GM19193 (cell line): Measurements from ENCODE around the gene SIRPB2.

Experiments used
- POLR2A ChIP-seq: IDR thresholded peaks from 4 replicates; pipeline ENCODE4 v1.6.1; 2011; ENCODE audit not compliant: insufficient read depth, insufficient read length; ENCODE audit errors: extremely low read depth

The SIRPB2 gene

DNA sequence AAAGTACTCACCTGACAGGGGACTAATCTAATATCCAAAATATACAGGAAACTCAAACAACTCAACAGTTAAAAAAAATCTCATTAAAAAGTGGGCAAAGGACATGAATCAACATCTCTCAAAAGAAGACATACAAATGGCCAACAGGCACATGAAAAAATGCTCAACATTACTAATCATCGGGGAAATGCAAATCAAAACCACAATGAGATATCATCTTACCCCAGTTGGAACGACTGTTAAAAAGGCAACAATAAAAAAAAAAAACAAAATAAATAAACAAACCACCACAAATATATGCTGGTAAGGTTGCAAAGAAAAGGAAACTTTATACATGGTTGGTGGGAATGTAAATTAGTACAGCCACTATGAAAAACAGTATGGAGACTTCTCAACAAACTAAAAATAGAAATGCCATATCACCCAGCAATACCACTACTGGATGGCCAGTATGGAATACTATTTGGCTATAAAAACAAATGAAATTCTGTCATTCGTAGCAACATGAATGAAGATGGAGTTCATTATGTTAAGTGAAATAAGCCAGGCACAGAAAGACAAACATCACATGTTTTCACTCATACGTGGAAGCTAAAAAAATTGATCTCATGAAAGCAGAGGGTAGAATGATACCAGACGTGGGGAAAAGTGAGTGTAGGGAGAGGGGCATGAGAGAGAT lies 6.6 kb downstream of the SIRPB2 start:
- no peak for TF ChIP-seq POLR2A

DNA sequence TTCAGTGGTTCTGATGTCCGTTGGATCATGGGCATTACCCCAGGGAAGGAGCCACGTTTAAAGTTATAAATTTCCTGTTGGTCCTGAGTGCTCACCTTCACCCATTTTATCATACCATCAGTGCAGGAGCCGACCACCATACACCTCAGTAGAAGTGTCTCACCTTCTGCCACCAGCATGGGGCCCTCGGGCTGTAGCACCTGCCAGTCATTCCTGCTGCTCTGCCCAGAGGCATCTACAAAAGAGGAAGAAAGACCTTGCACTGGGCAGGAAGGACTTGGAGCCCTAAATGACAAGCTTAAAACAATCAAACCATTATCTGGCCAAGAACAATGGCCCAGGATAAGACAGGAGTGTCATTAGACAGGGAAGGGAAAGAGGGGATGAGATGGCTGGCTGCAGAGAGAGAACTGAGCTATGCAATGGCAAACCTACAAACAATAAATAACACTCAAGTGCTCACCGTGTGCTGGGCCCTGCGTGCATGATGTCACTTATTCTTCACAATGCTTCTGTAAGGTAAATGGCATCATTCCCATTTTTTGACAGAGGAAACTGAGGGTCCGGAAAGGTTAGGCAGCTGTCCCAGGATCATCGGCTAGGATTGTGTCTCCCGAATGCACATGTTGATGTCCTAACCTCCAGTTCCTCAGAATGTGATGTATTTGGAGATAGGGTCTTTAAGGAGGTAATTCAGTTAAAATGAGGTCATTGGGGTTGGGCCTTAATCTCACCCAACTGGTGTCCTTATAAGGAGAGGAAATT lies 11.2 kb downstream of the SIRPB2 start:
- no peak for TF ChIP-seq POLR2A

DNA sequence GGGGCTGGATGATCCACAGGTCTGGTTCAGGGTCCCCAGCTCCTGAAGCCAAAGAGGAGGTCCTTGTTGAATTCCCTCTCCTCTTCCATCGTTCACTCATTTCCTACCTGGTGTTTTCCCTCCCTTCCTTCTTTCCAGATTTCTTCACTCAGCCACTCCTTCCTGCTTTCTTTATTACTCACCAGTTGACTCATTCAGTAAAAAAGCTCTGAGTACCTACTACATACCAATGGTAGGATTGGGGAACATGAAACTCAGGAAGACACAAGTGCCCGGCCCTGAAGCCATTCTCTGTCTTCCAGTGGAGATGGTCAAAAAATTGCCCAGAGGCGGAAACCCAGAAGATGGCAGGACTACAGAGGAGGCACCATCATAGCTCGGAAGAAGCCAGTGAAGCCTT lies 12.7 kb downstream of the SIRPB2 start:
- no peak for TF ChIP-seq POLR2A

DNA sequence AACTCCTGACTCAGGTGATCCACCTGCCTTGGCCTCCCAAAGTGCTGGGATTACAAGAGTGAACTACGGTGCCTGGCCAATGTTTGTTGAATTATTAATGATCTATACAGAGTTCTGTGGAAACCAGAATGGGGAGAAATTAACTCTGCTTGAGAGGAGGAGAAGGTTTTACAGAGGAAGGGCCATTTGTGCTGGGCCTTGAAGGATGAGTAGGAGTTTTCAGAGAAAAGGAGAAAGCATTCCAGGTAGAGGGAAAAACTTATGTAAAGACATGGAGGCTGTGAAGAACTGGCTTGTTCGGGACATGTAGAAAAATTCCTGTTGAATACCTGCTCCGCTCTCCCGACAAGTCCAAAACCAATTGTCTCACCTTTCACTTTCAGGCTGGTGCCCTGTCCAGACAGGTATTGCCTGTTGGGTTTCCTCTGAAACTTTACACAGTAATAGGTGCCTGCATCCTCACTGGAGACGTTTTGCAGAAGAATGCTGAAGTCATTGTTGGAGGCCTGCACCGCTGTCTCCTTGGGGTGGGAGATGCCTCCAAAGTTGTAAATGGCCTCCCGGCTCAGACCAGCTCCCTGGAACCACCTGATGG lies 13.2 kb downstream of the SIRPB2 start:
- TF ChIP-seq POLR2A = no peak

DNA sequence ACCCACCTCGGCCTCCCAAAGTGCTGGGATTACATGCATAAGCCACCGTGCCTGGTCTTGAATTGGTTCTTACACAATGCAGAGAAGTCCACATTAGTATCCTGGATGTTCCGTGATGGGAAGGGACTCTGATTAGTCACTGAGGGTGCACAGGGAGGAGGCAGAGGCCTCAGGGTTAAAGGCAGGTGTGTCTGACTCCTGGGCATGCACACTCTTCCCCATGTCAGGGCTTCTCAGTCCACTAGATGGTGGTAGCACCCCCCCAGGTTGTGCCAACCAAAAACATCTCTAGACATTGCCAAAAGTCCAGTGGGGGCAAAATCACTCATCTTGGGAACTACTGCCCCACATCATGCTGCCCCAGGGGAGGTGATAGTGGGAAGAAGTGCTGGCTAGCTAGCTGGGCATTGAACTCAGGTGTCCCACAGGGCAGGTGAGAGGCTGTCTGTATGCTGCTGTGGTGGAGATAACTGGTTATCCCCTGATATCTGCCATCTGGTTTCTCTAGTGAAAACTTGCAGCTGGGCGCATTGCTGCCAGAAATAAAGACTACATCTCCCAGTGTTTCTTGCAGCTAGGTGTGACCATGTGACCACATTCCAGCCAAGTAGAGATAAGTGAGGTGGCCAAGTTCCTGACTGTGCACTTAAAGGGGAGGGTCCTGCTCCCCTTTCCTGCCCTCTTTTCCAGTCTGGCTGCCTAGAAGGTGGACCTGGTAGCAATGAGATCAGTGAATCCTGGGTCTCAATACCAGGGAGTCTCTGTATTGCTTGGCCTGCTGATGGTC lies 16.2 kb downstream of the SIRPB2 start:
- no peak for TF ChIP-seq POLR2A

DNA sequence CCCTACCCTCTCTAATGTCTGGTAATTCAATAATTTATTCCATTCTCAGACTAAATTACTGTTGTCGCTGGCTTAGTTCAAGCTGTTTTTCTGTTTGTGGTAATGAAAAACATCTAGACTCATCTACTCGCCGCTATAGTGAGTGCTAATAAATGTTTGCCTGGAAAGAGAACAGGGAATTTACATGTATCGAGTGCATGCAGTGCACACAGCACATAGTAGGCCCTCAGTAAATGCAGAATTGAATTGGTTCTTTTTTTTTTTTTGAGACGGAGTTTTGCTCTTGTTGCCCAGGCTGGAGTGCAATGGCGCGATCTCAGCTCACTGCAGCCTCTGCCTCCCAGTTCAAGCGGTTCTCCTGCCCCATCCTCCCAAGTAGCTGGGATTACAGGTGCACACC lies 16.9 kb downstream of the SIRPB2 start:
- no peak for TF ChIP-seq POLR2A

DNA sequence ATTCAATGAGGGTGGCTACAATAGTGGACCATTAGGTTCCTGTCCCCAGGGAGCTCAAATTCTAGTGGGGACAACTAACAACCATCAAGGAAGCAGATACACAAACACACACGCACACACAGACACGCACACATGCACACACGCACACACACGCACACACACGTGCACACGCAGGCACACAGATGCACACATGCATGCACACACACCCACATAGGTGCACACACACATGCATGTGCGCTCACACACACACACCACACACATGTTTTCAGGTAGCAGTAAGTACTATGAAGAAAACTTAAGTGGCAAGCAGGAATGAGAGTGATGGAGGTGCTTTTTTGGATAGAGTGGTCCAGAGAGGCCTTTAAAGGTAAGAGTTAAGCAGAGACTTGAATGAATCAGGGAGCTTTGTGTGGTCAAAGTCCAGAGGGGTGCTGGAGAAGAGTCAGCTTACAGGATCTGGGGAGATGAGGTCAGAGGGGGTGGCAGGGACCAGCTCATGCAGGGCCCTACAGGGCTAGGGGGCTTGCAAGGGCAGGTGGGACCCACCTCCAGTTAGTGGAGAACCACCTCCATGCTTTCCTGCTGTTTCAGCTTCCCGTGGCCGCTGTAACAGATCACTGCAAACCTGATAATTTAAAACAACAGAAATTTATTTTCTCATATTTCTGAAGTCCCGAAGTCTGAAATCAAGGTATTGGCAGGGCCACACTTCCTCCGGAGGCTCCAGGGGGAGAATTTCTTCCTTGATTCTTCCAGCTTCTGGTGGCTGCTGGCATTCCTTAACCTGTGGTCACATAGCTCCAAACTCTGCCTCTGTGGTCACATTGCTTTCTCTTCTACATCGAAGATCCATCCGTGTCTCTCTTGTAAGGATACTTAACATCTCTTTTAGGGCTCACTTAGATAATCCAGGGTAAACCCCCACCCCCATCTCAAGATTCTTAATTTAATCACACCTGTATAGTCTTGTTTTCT lies 17.7 kb downstream of the SIRPB2 start:
- no peak for TF ChIP-seq POLR2A

DNA sequence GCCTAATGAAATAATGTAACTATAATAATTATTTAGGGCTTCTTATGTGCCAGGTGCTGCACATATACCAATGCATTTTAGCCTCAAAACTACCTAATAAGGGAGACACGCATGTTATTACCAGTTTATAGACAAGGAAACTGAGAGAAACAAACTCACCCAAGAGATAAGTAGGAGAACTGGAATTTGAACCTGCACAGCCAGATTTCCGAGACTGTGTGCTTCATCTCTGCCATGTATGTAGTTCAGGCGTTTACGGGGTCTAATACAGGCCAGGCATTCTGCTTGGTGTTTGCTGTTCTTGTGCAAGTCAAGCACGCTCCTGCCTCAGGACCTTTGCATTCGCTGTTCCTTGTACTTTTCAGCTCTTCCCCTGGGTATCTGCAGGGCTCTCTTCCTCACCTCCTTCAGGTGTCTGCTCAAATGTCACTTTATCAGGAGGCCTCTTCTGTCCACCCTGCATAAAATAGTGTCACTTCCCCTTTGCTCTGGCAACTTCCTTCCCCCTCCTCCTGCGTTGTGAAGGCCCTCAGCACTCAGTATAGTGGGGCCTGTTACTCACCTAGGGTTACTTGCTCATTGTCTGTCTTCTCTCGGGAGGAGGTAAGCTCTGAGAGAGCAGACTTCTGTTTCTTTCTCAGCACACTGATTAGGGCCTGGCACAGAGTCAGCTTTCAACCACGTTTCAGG lies 18.5 kb downstream of the SIRPB2 start:
- TF ChIP-seq POLR2A = no peak

DNA sequence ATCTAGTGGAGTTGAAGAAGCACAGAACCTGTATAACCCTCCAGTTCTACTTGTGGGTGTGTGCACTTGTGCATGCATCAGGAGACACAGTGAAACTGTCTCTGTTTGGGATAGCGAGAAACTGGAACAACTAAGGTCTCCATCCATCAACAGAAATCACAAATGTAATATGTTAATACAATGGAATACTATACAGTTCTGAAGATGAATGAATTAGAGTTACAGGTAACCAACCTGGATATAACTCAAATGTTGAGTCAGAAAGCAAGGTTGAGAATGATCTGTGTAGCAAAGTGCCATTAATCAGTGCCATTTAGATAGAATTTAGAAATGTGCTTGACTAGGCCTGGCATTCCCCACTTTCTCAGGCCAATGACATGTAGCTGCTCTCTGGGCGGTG lies 20.0 kb downstream of the SIRPB2 start:
- TF ChIP-seq POLR2A = no peak

DNA sequence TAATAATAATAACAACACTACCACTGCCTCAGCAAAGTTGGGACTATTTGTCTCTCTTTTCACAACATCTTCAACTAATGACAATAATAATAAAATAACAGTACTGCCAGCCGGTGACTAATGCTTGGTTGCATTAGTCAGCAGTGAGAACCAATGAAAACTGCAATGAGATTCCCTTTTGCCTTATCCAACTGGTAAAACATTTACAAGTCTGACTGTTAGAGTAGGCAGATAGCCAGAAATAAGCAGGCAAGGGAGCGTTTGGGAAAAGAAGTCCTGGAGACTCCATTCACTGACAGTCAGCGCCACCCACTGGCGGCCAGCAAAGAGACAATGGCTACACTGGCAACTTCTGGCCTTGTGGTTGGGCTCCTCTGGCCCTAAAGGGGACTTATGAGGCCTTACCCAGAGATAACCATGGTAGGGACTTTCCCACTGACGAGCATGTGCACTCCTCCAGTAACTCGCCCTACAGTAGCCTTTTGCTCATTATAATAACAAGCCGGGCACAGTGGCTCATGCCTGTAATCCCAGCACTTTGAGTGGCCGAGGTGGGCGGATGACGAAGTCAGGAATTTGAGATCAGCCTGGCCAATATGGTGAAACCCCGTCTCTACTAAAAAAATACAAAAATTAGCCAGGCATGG lies 21.2 kb downstream of the SIRPB2 start:
- TF ChIP-seq POLR2A = no peak

DNA sequence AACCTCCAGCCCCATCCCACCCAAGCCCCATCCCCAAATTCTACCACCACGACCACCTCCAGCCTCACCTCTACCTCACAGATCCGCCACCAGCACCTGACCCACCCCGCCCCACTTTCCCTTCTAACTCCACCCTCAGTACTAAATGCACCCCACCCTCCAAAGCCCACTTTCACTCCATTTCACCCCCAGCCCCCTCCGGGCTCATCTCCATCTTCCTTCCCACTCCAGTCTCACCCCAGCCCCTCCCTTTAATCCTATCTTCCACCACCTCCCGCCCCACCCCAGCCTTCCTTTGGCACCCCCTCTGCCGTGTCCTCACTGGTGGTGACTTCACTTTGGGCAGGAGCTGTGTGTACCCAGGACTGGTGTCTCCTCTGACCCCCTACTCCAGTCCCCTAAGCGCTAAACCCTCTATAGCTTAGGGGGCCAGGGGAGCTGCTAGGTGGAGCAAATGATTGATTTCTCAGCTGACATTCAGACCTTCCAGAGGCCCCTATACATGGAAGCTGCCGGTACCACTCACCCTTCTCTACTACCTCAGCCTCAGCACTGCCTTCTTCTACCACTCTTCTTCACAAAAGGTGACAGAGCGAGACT lies 21.8 kb downstream of the SIRPB2 start:
- no peak for TF ChIP-seq POLR2A

DNA sequence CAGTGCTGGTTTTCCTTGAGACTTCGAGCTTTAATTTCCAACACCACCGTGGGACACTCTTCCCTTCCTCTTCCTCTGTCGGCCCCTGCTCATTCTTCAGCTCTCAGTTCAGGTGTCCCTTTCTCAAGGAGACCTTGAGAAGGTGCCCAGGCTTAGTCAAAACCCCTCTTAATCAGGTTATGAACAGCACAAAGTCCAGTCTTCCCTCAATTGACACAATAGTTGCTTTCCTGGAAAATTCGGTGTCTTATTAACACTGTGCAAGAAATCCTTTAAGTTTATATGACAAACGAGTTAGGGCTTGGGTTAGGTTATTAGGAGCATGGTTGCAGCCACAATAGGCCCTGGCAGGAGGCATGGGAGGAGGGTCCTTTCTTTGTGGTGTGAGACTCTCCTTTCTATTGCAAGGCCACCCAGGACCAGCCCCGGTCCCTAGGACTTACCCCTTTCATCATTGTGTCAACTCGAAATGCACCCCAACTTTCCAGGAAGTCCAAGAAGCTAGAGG lies 23.0 kb downstream of the SIRPB2 start:
- TF ChIP-seq POLR2A = no peak
